22Rv1 (cell line): Measurements from ENCODE around the gene TNRC18.
A peak's percentile ranks its signal among the peaks of the same experiment; 100 is the strongest.

ENCODE experiments used
- H3K27ac ChIP-seq: fragments of 450-650 bp; 2 replicates; pipeline ENCODE4 v1.5.1; 2017
- ZFX ChIP-seq: fragments of 450-650 bp; IDR thresholded peaks from 2 replicates; pipeline ENCODE4 v1.6.1; 2017; ENCODE audit warnings: antibody characterized with exemption, borderline replicate concordance
- TF ChIP-seq, protein P1 (sequence below): fragments of 450-650 bp; IDR thresholded peaks from 2 replicates; pipeline ENCODE4 v1.5.1; 2017; ENCODE audit warnings: mild to moderate bottlenecking

Gene TNRC18

GRCh38 chr7:5303591-5304505 lies 119.8 kb downstream of the TNRC18 start:
- no peak overlapping the region for H3K27ac ChIP-seq
- TF ChIP-seq ZFX = no peak
- TF ChIP-seq, protein P1, sequence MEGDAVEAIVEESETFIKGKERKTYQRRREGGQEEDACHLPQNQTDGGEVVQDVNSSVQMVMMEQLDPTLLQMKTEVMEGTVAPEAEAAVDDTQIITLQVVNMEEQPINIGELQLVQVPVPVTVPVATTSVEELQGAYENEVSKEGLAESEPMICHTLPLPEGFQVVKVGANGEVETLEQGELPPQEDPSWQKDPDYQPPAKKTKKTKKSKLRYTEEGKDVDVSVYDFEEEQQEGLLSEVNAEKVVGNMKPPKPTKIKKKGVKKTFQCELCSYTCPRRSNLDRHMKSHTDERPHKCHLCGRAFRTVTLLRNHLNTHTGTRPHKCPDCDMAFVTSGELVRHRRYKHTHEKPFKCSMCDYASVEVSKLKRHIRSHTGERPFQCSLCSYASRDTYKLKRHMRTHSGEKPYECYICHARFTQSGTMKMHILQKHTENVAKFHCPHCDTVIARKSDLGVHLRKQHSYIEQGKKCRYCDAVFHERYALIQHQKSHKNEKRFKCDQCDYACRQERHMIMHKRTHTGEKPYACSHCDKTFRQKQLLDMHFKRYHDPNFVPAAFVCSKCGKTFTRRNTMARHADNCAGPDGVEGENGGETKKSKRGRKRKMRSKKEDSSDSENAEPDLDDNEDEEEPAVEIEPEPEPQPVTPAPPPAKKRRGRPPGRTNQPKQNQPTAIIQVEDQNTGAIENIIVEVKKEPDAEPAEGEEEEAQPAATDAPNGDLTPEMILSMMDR = no peak

DNA sequence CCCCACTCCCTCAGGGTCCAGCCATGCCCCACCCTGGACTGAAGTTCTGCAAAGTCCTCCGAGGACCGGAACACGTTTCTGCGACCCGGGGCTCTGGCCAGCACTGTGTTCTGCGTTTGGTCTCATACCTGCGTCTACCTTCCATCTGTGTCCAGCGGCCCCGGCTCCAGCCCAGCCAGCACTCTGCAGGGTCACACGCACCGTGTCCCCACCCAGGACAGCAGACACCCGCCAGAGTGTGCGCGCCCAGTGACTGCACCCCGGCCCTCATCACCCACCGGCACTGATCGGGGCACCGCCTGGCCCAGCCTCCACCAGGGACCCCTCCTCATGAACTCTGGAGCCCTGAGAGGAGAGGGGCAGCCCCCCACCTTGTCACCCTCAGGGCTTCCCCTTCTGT lies 120.6 kb downstream of the TNRC18 start:
- H3K27ac ChIP-seq = no peak overlapping the region
- no peak for TF ChIP-seq ZFX
- TF ChIP-seq, protein P1 = no peak

GRCh38 chr7:5302577-5302976 lies 121.1 kb downstream of the TNRC18 start:
- TF ChIP-seq ZFX = no peak
- TF ChIP-seq, protein P1 = no peak

GRCh38 chr7:5300366-5300765 lies 123.3 kb downstream of the TNRC18 start:
- TF ChIP-seq, protein P1 = no peak
- no peak for TF ChIP-seq ZFX
- H3K27ac ChIP-seq = no peak overlapping the region

More at GRCh38 chr7:5302577-5302976, 121.1 kb downstream of the TNRC18 start:
- H3K27ac ChIP-seq = no peak overlapping the region

GRCh38 chr7:5296611-5297226 lies 126.9 kb downstream of the TNRC18 start:
- no peak for TF ChIP-seq ZFX
- TF ChIP-seq, protein P1 = no peak
- peak overlapping the region; percentile 22; the same call in 1 of the 2 replicates for H3K27ac ChIP-seq

- TF ChIP-seq, protein P1 = no peak
- no peak for TF ChIP-seq ZFX
- H3K27ac ChIP-seq = no peak overlapping the region
These were observed 127.5 kb downstream of the TNRC18 start for GRCh38 chr7:5296015-5296610.
